Measurements from ENCODE around the gene GPR146.

The GPR146 gene

DNA sequence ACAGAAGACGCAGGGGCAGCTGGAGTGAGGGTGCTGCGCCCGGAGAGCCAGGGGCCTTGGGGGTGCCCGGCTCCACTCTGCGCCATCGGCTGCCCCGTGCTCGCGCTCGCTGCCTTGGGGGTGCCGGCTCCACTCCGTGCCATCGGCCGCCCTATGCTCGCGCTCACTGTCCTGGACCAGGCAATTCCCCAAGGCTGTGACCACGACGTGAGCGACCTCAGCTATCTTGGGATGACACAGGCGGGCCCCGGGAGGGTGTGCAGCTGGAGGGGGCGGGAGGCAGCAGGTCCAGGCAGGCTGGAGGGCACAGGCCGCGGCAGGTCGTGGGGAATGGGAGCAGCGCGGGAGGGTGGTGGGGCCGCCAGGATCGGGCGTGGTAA, 31.6 kb upstream of the GPR146 start:
- Histone ChIP-seq H3K36me3 (ENCODE audit: control insufficient read depth, insufficient read depth, low read length) (peaks cover 8% of the 10 kb centered on the region), H3K4me3 (ENCODE audit: extremely low read depth, insufficient read depth, low read length, poor library complexity, severe bottlenecking) (no peak overlapping the region)
- WGBS, 2 experiments (ENCODE audit: insufficient coverage in 2 of 2), result 91 to 96% methylated on average over 26 to 27 of the region's 30 CpGs

GRCh38 chr7:1013581-1013980, 30.8 kb upstream of the GPR146 start:
- H3K36me3 ChIP-seq (ENCODE audit: control insufficient read depth, insufficient read depth, low read length), result peaks cover under 1% of the 10 kb centered on the region
- H3K4me3 ChIP-seq (ENCODE audit: extremely low read depth, insufficient read depth, low read length, poor library complexity, severe bottlenecking), result no peak overlapping the region
- H3K4me1 ChIP-seq (ENCODE audit: control insufficient read depth, insufficient read depth, low read length, poor library complexity, severe bottlenecking), result no peaks in the 10 kb centered on the region
- H3K9me3 ChIP-seq (ENCODE audit: control insufficient read depth, low read length), result no peaks in the 10 kb centered on the region
- H3K27ac ChIP-seq (ENCODE audit: low read depth, low read length, severe bottlenecking), result no peak overlapping the region
- 94 to 95% methylated on average over 10 to 11 of the region's 11 CpGs for WGBS, 2 experiments (ENCODE audit: insufficient coverage in 2 of 2)

More for the DNA sequence above, 31.6 kb upstream of the GPR146 start:
- Histone ChIP-seq H3K27ac (ENCODE audit: low read depth, low read length, severe bottlenecking) (no peak overlapping the region), H3K4me1 (ENCODE audit: control insufficient read depth, insufficient read depth, low read length, poor library complexity, severe bottlenecking) (no peaks in the 10 kb centered on the region), H3K9me3 (ENCODE audit: control insufficient read depth, low read length) (no peaks in the 10 kb centered on the region)

DNA sequence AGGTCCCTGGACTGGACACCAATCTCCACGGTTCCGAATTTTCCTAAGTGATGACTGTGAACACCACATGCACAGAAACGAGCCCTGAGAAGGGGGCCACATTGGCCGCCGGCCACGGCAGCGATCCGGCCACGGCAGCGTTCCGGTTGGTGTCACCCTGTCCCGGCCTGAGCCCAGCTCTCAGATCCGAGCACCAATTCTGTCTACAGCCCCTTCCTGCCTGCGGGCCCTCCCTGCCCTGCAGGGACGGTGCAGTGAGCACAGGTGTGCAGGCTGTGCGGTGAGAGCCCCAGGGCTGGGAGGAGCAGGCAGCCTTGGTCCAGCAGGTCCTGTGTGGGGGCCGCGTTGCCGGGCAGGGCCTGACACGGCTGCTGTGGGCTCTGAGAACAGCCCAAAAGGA, 29.7 kb upstream of the GPR146 start:
- H3K27ac ChIP-seq (ENCODE audit: low read depth, low read length, severe bottlenecking), result no peak overlapping the region
- no peak overlapping the region for H3K4me3 ChIP-seq (ENCODE audit: extremely low read depth, insufficient read depth, low read length, poor library complexity, severe bottlenecking)
- H3K4me1 ChIP-seq (ENCODE audit: control insufficient read depth, insufficient read depth, low read length, poor library complexity, severe bottlenecking), result no peaks in the 10 kb centered on the region
- WGBS, 2 experiments (ENCODE audit: insufficient coverage in 2 of 2), result 95 to 96% methylated on average over 20 of the region's 20 CpGs
- H3K36me3 ChIP-seq (ENCODE audit: control insufficient read depth, insufficient read depth, low read length), result no peaks in the 10 kb centered on the region
- no peaks in the 10 kb centered on the region for H3K9me3 ChIP-seq (ENCODE audit: control insufficient read depth, low read length)

- Histone ChIP-seq H3K4me1 (ENCODE audit: control insufficient read depth, insufficient read depth, low read length, poor library complexity, severe bottlenecking) (no peaks in the 10 kb centered on the region), H3K4me3 (ENCODE audit: extremely low read depth, insufficient read depth, low read length, poor library complexity, severe bottlenecking) (no peak overlapping the region), H3K9me3 (ENCODE audit: control insufficient read depth, low read length) (no peaks in the 10 kb centered on the region), H3K27ac (ENCODE audit: low read depth, low read length, severe bottlenecking) (no peak overlapping the region), H3K36me3 (ENCODE audit: control insufficient read depth, insufficient read depth, low read length) (no peaks in the 10 kb centered on the region)
- 92 to 96% methylated on average over 20 to 28 of the region's 28 CpGs for WGBS, 2 experiments (ENCODE audit: insufficient coverage in 2 of 2)
These were observed 28.9 kb upstream of the GPR146 start for GRCh38 chr7:1015196-1016121.

GRCh38 chr7:1016577-1017531, 27.5 kb upstream of the GPR146 start:
- Histone ChIP-seq H3K4me3 (ENCODE audit: extremely low read depth, insufficient read depth, low read length, poor library complexity, severe bottlenecking) (no peak overlapping the region), H3K4me1 (ENCODE audit: control insufficient read depth, insufficient read depth, low read length, poor library complexity, severe bottlenecking) (no peaks in the 10 kb centered on the region)

DNA sequence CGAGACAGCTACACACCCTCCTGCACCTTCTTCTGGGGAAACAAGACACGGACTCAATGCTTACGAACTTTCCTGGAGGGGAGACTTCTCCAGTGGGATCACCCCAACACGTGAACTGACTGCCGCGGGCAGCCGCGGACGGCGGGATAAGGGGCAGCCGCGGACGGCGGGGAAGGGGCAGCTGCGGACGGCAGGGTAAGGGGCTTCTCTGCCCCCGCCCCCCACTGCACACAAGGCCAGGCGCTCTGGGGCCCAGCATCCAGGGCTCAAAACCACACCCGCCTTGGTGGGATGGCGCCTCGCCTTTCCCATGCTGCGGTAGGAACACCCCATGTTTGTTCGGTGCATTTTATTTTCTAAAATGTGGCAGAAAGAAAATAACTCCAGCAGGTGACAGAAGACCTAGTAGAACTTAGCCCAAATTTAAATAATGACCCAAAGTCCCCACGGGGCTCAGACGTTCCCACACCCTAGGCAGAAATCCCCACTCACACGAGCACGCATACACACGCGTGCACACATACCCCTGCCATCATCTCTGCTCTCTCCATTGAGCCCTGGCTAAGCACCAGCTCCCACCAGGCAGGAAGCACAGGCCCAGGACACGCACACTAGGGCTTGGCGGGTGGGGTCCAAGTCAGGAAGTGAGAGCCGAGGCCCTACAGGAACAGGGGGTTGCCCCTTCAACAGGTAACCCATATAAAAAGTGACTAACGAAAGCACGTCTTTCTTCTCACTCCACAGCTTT, 26.6 kb upstream of the GPR146 start:
- Histone ChIP-seq H3K27ac (ENCODE audit: low read depth, low read length, severe bottlenecking) (no peak overlapping the region), H3K9me3 (ENCODE audit: control insufficient read depth, low read length) (no peaks in the 10 kb centered on the region), H3K4me1 (ENCODE audit: control insufficient read depth, insufficient read depth, low read length, poor library complexity, severe bottlenecking) (no peaks in the 10 kb centered on the region), H3K36me3 (ENCODE audit: control insufficient read depth, insufficient read depth, low read length) (peaks cover 15% of the 10 kb centered on the region), H3K4me3 (ENCODE audit: extremely low read depth, insufficient read depth, low read length, poor library complexity, severe bottlenecking) (no peak overlapping the region)
- WGBS, 2 experiments (ENCODE audit: insufficient coverage in 2 of 2), result 97 to 99% methylated on average over 27 to 32 of the region's 34 CpGs

More at GRCh38 chr7:1016577-1017531, 27.5 kb upstream of the GPR146 start:
- no peak overlapping the region for H3K27ac ChIP-seq (ENCODE audit: low read depth, low read length, severe bottlenecking)
- 95 to 96% methylated on average over 33 to 44 of the region's 51 CpGs for WGBS, 2 experiments (ENCODE audit: insufficient coverage in 2 of 2)
- H3K36me3 ChIP-seq (ENCODE audit: control insufficient read depth, insufficient read depth, low read length), result peaks cover 11% of the 10 kb centered on the region
- no peaks in the 10 kb centered on the region for H3K9me3 ChIP-seq (ENCODE audit: control insufficient read depth, low read length)

DNA sequence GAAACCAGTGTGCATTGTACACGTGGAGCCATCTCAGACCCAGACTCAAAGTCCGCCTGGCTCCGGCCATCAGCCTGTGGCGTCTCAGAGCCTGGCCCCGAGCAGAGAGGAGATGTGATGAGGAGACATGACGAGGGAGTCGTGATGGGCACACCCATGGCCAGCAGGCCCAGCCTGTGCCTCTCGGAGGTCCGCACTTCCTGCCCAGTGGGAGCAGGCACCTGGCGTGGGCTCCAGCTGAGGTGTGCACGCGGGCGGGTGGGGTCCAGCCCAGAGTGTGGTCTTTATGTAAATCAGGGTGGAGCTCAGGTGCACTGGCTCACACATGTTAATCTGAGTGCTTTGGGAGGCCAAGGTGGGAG, 26.0 kb upstream of the GPR146 start:
- no peak overlapping the region for H3K4me3 ChIP-seq (ENCODE audit: extremely low read depth, insufficient read depth, low read length, poor library complexity, severe bottlenecking)
- H3K36me3 ChIP-seq (ENCODE audit: control insufficient read depth, insufficient read depth, low read length), result peaks cover 15% of the 10 kb centered on the region
- H3K27ac ChIP-seq (ENCODE audit: low read depth, low read length, severe bottlenecking), result no peak overlapping the region
- 92 to 95% methylated on average over 12 of the region's 13 CpGs for WGBS, 2 experiments (ENCODE audit: insufficient coverage in 2 of 2)
- H3K9me3 ChIP-seq (ENCODE audit: control insufficient read depth, low read length), result no peaks in the 10 kb centered on the region
- H3K4me1 ChIP-seq (ENCODE audit: control insufficient read depth, insufficient read depth, low read length, poor library complexity, severe bottlenecking), result no peaks in the 10 kb centered on the region

DNA sequence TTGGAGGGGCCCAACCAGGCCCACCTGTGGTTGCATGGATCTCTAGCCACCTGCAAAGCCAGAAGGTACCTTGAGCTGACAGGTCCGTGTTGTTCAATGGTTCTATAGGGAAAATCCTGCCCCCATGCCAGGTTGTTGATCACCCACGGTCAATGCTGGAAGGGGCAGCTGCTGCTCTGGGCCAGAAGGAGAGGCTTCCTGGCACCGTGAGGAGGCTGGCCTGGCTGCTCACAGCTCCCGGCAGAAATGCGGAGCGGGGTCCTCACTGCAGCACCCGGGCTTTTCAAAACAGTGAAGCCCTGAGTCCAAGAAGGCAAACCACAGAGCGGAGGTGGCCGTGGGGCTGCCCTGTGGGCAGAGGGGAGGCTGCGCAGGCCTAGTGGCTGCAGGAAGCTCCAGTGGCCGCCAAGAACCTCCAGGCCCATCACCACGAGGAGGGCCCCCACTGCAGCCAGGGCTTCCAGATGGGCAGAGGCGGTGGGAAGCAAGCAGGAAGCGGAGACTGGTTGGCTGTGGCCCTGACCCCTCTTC, 25.0 kb upstream of the GPR146 start:
- Histone ChIP-seq H3K36me3 (ENCODE audit: control insufficient read depth, insufficient read depth, low read length) (peaks cover 15% of the 10 kb centered on the region), H3K4me3 (ENCODE audit: extremely low read depth, insufficient read depth, low read length, poor library complexity, severe bottlenecking) (no peak overlapping the region), H3K4me1 (ENCODE audit: control insufficient read depth, insufficient read depth, low read length, poor library complexity, severe bottlenecking) (no peaks in the 10 kb centered on the region), H3K27ac (ENCODE audit: low read depth, low read length, severe bottlenecking) (no peak overlapping the region), H3K9me3 (ENCODE audit: control insufficient read depth, low read length) (no peaks in the 10 kb centered on the region)
- WGBS, 2 experiments (ENCODE audit: insufficient coverage in 2 of 2), result 93 to 95% methylated on average over 14 of the region's 14 CpGs

- Histone ChIP-seq H3K27ac (ENCODE audit: low read depth, low read length, severe bottlenecking) (no peak overlapping the region), H3K4me1 (ENCODE audit: control insufficient read depth, insufficient read depth, low read length, poor library complexity, severe bottlenecking) (no peaks in the 10 kb centered on the region), H3K9me3 (ENCODE audit: control insufficient read depth, low read length) (no peaks in the 10 kb centered on the region), H3K36me3 (ENCODE audit: control insufficient read depth, insufficient read depth, low read length) (peaks cover 16% of the 10 kb centered on the region), H3K4me3 (ENCODE audit: extremely low read depth, insufficient read depth, low read length, poor library complexity, severe bottlenecking) (no peak overlapping the region)
- WGBS, 2 experiments (ENCODE audit: insufficient coverage in 2 of 2), result 95 to 97% methylated on average over 40 to 42 of the region's 42 CpGs
These were observed 24.3 kb upstream of the GPR146 start for GRCh38 chr7:1019789-1020610.

Measured in mesodermal cell (in vitro differentiated cells).